Skeletal muscle cell (primary cell): ENCODE data around the gene UGGT2.
"Not testable (repeated sequence)": the region's sequence is repeated elsewhere in the genome, so short reads cannot be mapped to it uniquely, and the experiment has no call there.

Experiments used
- DNase-seq: peaks from one replicate; pipeline ENCODE4 v3.0.0-alpha.2; 2010; ENCODE audit warnings: low read depth
- H3K4me3 ChIP-seq: 2 replicates; pipeline ENCODE4 v1.5.1; 2011; ENCODE audit warnings: low read depth, mild to moderate bottlenecking, control low read depth, low read length, moderate library complexity

UGGT2 gene

GRCh38 chr13:96065849-96066248 is 12.6 kb upstream of the UGGT2 start:
- no peak for DNase-seq
- no peak overlapping the region for H3K4me3 ChIP-seq

- H3K4me3 ChIP-seq = peak overlapping the region; percentile 98
- peak; percentile 54 for DNase-seq
These were observed 572 bp downstream of the UGGT2 start for GRCh38 chr13:96052656-96053002.

GRCh38 chr13:96051946-96052345 is 1.3 kb downstream of the UGGT2 start:
- DNase-seq = not testable (repeated sequence)
- peak overlapping the region; percentile 98 for H3K4me3 ChIP-seq

- DNase-seq, H3K4me3 ChIP-seq: not testable (repeated sequence)
These were observed 1.7 kb downstream of the UGGT2 start for GRCh38 chr13:96051491-96051890.

- not testable (repeated sequence) for H3K4me3 ChIP-seq, DNase-seq
These were observed 2.2 kb downstream of the UGGT2 start for GRCh38 chr13:96050955-96051354.

GRCh38 chr13:96046449-96047126 is 6.6 kb downstream of the UGGT2 start:
- not testable (repeated sequence) for H3K4me3 ChIP-seq, DNase-seq

- H3K4me3 ChIP-seq = no peak overlapping the region
- no peak for DNase-seq
These were observed 9.0 kb downstream of the UGGT2 start for GRCh38 chr13:96044238-96044637.

GRCh38 chr13:96041326-96042110 is 11.7 kb downstream of the UGGT2 start:
- no peak for DNase-seq
- no peak overlapping the region for H3K4me3 ChIP-seq

- DNase-seq = no peak
- no peak overlapping the region for H3K4me3 ChIP-seq
These were observed 16.7 kb downstream of the UGGT2 start for GRCh38 chr13:96036515-96036914.

- H3K4me3 ChIP-seq = no peak overlapping the region
- no peak for DNase-seq
These were observed 18.5 kb downstream of the UGGT2 start for GRCh38 chr13:96034662-96035061.

GRCh38 chr13:96033220-96034015 is 19.8 kb downstream of the UGGT2 start:
- H3K4me3 ChIP-seq = no peak overlapping the region
- no peak for DNase-seq

GRCh38 chr13:96032717-96033116 is 20.5 kb downstream of the UGGT2 start:
- H3K4me3 ChIP-seq = no peak overlapping the region
- DNase-seq = no peak

GRCh38 chr13:96029002-96029401 is 24.2 kb downstream of the UGGT2 start:
- DNase-seq = no peak

GRCh38 chr13:96027496-96027895 is 25.7 kb downstream of the UGGT2 start:
- no peak for DNase-seq

More at GRCh38 chr13:96029002-96029401, 24.2 kb downstream of the UGGT2 start:
- H3K4me3 ChIP-seq = no peak overlapping the region

GRCh38 chr13:96025283-96025682 is 27.9 kb downstream of the UGGT2 start:
- no peak for DNase-seq
- no peak overlapping the region for H3K4me3 ChIP-seq

More at GRCh38 chr13:96027496-96027895, 25.7 kb downstream of the UGGT2 start:
- H3K4me3 ChIP-seq = no peak overlapping the region

GRCh38 chr13:96020931-96021330 is 32.3 kb downstream of the UGGT2 start:
- DNase-seq = no peak
- H3K4me3 ChIP-seq = no peak overlapping the region

- DNase-seq = peak; percentile 39
- H3K4me3 ChIP-seq = no peak overlapping the region
These were observed 33.0 kb downstream of the UGGT2 start for GRCh38 chr13:96020155-96020575.

- no peak for DNase-seq
- H3K4me3 ChIP-seq = no peak overlapping the region
These were observed 35.1 kb downstream of the UGGT2 start for GRCh38 chr13:96018135-96018534.

GRCh38 chr13:96011291-96011872 is 41.8 kb downstream of the UGGT2 start:
- DNase-seq = peak; percentile 17
- no peak overlapping the region for H3K4me3 ChIP-seq

- H3K4me3 ChIP-seq = no peak overlapping the region
- no peak for DNase-seq
These were observed 49.9 kb downstream of the UGGT2 start for GRCh38 chr13:96003304-96003703.
